GM18858 (cell line): ENCODE measurements around the gene ZNRD2.
"Not testable (repeated sequence)": the region's sequence is repeated elsewhere in the genome, so short reads cannot be mapped to it uniquely, and the experiment has no call there.

ENCODE experiments used
- ATAC-seq: cut with Tn5 transposase; IDR thresholded peaks from one replicate; pipeline ENCODE4 v1.9.1; 2021; ENCODE audit not compliant: unreplicated experiment

The ZNRD2 gene

DNA sequence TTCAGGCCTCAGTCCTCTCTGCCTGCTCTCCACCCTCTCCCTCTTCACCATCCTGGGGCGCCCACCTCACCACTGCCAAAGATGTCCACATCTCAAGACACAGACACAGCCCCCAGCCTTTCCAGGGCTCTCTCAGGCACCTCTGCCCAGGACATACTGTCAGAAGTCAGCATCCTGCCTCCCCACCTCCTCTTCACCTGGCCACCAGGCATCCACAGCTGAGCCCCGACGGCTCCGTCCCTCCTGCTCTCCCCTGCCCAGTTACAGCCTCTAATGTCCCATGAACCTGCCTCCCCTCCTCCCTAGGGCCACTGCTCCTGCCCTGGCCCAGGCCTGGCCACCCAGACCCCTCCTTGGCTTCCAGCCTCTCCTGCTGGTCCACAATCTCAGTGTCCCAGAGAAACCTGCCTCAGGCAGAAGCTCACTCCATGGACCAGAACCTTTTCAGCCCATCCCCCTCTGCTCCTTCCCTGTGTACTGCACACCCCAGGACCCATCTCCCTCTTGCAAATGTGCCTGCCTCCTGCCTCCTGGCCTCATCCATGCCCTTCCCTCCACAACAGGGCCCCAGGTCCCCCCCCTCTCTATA, 15.3 kb upstream of the ZNRD2 start:
- no peak for ATAC-seq

- no peak for ATAC-seq
These were observed 14.5 kb upstream of the ZNRD2 start for GRCh38 chr11:65555693-65556231.

DNA sequence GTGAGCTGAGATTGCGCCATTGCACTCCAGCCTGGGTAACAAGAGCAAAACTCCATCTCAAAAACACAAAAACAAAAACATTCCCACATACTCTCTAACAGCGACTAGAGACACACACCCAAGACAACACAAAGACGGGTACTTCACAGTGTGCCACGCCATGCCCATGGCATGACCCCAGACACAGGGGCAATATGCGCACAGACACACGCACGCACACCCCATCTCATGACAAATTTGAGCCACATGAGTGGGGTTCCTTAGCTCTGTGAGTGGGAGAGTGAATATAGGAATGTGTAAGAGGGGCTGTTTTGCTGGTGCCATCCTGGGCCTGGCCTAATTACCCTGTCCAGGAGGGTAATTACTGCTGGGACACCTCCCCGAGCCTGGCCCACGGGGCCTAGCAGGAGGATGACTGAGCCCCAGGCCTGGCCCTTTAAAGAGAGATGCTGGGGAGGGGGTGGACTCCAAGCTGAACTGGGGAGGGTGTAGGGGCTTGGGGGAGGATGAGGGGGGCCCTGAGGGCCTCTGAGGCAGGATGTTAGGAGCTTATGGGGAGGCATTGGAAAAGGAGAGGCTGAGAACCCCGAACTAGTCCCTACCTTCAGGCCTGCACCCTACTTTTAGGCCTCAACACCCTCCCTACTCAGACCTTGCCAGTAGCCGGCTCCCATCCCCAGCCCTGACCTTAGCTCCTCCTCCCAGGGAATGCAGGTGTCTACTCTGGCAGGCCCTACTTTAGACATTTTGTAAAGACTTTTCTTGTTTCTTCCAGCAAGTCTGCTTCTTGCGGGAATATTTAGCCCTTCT, 13.6 kb upstream of the ZNRD2 start:
- ATAC-seq: no peak

DNA sequence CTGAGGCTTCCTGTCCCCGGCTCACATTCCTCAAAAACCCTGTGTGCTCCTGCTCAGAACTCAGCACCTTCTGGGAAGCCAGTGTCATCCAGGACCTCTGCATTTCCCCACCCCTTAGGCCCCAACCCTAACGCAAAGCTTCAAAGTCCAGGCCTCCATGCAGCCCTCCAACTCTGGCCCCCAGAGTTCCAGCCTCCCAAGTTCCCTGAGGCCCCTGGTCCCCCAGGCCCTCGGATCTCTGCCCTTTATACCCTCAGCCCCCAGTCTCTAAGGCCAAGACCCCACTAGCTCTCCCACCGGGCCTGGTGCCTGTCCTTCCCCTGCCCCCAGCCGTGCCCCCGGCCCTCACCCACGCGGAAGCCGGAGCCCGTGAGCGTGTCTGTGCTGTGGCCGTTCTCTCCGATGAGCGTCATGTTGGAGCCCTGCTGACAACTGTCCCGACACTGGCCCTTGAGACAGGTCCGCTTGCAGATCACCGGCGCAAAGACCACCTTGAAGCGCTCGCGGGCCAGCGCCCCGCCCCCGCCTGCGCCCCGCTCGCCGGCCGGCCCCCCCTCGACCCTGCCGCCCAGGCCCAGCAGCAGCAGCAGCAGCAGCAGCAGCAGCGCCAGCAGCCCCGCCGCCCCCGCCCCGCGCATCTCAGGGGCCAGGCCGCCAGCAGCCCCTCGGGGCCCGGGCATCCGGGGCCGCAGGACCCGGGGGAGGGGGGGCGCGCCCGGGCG, 12.8 kb upstream of the ZNRD2 start:
- no peak for ATAC-seq

- ATAC-seq: no peak
These were observed 12.0 kb upstream of the ZNRD2 start, which contains the start of gene LTBP3 for GRCh38 chr11:65558002-65558929. LTBP3 (minus strand) TSS chr11:65558359; CDS start chr11:65557959, 400 bp downstream.

- ATAC-seq: no peak
These were observed 11.3 kb upstream of the ZNRD2 start for GRCh38 chr11:65558930-65559509.

DNA sequence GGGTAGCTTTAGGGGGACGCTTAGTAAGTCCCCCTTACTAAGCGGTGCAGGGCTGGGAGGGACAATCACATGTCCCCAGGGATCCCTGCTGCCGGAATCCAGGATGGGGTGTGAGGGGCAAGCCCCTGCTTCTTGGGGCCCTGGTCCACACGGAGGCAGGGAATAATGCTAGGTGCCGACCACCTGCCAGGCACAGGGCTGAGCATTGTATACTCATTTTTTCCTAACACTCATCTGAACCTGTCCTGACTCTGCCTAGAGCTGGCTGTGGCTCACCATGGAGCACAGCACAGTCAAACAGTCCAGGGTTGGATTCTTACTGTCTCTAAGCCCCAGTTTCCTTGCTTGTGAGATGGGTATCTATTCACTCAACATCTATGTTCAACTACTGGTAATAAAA, 10.7 kb upstream of the ZNRD2 start:
- ATAC-seq: no peak

- no peak for ATAC-seq
These were observed 10.2 kb upstream of the ZNRD2 start for GRCh38 chr11:65559951-65560537.

DNA sequence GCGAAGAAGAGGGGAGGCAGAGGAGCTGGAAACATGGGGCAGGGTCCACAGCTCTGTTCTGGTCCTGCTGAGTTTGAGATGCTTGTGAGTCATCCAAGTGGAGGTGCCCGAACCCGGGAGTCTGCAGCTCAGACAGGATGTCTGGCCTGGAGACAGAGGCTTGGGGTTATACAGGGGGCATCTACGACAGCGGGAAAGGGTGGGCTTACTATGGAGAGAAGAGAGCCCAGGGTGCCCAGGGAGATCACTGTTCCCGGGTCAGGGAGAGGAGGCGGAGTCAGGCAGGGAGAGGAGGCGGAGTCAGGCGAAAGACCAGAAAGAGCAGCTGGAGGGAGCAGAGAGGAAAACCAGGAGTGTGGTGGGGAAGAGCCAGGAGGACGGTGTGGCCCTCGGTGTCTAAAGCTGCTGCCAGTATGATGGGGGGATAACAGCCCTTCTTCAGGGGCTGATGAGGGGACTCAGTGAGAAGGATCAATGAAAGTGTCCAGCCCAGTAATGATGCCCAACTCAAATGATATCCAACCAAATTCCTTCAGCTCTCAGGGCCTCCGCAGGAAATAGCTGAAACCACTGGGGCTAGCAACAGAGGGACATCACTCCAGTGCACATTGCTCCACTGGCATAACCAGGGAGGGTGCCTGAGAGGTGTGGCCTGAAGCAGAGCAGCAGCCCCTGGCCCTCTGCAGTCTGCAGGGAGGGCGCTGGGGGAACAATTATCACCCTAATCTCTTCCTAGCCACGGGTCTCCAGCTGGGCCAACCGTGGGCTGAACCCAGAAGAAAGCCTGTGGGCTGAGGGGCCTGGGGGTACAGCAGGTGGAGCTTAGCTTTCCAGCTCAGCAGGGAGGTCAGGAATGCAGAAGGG, 9.5 kb upstream of the ZNRD2 start:
- no peak for ATAC-seq

GRCh38 chr11:65562020-65562419, 8.3 kb upstream of the ZNRD2 start:
- no peak for ATAC-seq

- ATAC-seq: no peak
These were observed 7.5 kb upstream of the ZNRD2 start for GRCh38 chr11:65562788-65563187.

DNA sequence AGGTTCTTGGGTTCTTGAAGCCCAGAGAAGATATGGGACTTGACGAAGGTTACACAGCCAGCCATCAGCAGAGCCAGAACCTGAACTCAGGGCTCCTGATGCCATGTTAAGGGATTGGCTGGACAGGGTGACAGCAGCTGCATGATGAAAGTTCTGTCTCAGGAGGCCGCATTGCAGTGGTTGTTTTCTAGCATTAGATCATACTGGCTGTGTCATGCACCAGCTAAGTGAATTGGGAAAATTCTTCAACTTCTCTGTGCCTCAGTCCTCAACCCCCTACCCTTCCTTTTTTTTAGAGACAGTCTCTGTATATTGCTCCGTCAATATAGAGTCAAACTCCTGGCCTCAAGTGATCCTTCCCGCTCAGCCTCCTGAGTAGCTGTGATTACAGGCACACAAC, 6.7 kb upstream of the ZNRD2 start:
- no peak for ATAC-seq

DNA sequence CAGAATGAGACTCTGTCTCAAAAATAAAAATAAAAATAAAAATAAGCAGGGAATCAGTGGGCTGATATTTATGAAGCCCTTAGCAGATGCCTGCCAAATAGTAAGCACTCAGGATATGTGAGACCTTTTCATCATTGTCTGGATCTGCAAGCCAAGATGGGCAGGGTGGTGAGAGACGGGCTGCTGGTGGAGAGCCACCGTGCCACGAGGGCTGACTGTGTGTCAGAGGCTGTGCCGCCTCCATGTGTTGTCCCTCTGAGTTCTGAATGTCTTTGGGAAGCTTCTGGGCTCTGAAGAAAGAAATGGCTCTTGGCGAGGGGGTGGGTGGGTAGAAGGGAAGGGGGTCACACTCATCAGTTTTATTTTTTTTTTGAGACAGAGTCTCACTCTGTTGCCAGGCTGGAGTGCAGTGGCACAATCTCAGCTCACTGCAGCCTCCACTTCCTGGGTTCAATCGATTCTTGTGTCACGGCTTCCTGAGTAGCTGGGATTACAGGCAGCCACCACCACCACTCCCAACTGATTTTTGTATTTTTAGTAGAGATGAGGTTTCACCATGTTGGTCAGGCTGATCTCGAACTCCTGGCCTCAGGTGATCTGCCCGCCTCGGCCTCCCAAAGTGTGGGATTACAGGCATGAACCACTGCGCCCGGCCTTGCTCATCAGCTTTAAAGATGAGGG, 5.3 kb upstream of the ZNRD2 start:
- not testable (repeated sequence) for ATAC-seq

- ATAC-seq: no peak
These were observed 4.4 kb upstream of the ZNRD2 start for GRCh38 chr11:65565624-65566453.

DNA sequence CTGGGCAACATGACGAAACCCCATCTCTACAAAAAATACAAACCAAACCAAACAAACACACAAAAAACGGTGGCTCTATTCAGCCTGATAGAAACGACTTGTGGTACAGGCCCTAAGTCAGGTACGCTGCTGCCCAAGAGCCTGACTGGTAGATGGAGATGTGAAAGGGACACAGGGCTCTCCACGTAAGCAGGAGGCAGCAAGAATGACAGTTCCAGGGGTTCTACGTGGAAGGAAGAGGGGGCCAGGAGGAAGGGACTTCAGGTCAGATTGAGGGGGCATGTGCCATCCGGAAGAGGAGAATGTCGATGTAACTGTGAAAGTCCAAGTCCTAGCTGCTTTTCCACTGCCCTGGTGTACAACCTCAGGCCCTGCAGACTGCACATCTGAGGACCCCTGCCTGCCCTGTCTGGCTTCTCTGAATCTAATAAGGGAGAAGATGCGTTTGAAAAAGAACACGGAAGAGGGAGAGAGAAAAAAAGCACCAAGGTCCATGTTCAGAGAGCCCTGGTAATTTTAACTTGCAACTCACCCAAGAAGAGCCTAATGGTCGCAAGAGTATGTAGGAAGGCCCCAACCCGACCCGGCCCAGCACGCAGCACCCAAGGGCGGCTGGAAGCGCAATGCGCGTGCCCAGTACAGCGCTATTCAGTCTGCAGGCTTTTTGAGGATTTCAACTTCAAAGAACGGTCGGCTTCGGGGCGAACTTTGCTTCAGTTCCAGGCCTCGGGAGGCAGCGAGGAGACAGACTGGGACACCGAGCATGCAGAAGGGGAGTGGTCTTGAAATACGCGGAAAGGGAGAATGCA, 909 bp upstream of the ZNRD2 start:
- no peak for ATAC-seq

DNA sequence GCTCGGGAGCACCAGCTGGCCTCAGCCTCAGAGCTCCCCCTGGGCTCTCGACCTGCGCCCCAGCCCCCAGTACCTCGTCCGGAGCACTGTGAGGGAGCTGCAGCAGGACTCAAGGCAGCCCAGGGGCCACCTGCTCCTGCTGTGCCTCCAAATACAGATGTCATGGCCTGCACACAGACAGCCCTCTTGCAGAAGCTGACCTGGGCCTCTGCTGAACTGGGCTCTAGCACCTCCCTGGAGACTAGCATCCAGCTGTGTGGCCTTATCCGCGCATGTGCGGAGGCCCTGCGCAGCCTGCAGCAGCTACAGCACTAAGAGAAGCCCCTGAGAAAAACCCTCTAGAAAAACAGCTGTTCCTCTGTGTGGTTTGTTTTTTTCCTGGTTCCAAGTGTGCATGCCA, 1.1 kb downstream of the ZNRD2 start:
- ATAC-seq: no peak

- ATAC-seq: no peak
These were observed 1.7 kb downstream of the ZNRD2 start for GRCh38 chr11:65571940-65572339.
